Uterus (tissue), 4 donors: Measurements from ENCODE around the gene CXorf58. TPM values are rescaled to one million over a fixed set of nuclear protein-coding genes. Genes with fewer than 3 reads are reported as not detected.

ENCODE experiments used
- DNase-seq, 2 donors: peaks; one replicate each; pipeline ENCODE4 v3.0.0-alpha.2; 2019 to 2020
- H3K27ac ChIP-seq, 2 donors: fragments of 200-600 bp; sonication (generic); 1 replicate in 1 of 2; 2 replicates in 1 of 2; pipeline ENCODE4 v1.5.1; 2016 to 2018
- H3K27me3 ChIP-seq, 2 donors: fragments of 200-600 bp; sonication (generic); one replicate each; pipeline ENCODE4 v1.5.1; 2018 to 2019; ENCODE audit warnings: control low read depth in 1 of 2
- H3K36me3 ChIP-seq, 2 donors: fragments of 200-600 bp; sonication (generic); one replicate each; pipeline ENCODE4 v1.5.1; 2019; ENCODE audit warnings: control low read depth in 1 of 2
- H3K4me1 ChIP-seq, 2 donors: fragments of 200-600 bp; sonication (generic); one replicate each; pipeline ENCODE4 v1.5.1; 2018 to 2019; ENCODE audit warnings: control low read depth in 1 of 2
- H3K4me3 ChIP-seq, 2 donors: fragments of 200-600 bp; sonication (generic); 1 replicate in 1 of 2; 2 replicates in 1 of 2; pipeline ENCODE4 v1.5.1; 2018 to 2019; ENCODE audit warnings: mild to moderate bottlenecking in 1 of 2
- H3K9me3 ChIP-seq, 2 donors: fragments of 200-600 bp; sonication (generic); one replicate each; pipeline ENCODE4 v1.5.1; 2019; ENCODE audit warnings: control low read depth in 1 of 2
- POLR2A ChIP-seq, 2 donors: fragments of 450-650 bp; IDR thresholded peaks; one replicate each; pipeline ENCODE4 v1.6.1; 2016; ENCODE audit warnings: antibody characterized with exemption in 2 of 2, mild to moderate bottlenecking in 1 of 2, moderate library complexity in 1 of 2
- intact Hi-C: fragments of 100-400 bp; cut with DNase I; formaldehyde crosslinking; loops from one replicate; pipeline ENCODE4 v1.15.1; 2023; ENCODE audit warnings: low total_unique reads
- total RNA-seq, 4 donors: library from RNA; depleted of rRNA in 3 of 4; stranded (reverse); fragments of >200 nt in 3 of 4; gene quantifications; one replicate each; pipeline versions ENCODE4 v1.1.0 to v1.2.4, GENCODE V29; 2014 to 2023
- TF ChIP-seq, protein P1 (sequence below), 4 experiments: fragments of 200-600 bp in 2 of 4; fragments of 450-650 bp in 2 of 4; sonication (generic) in 2 of 4; IDR thresholded peaks; one replicate each; pipeline ENCODE4 v1.5.1; 2016 to 2019; ENCODE audit warnings: antibody characterized with exemption in 4 of 4, mild to moderate bottlenecking in 2 of 4, moderate library complexity in 1 of 4
- donor health status: DM: yes; HTN: yes; CAD: no.

CXorf58 gene
- total RNA-seq, 4 donors from 2014 or later = 0.14 to 0.29 TPM; not detected in 2

DNA sequence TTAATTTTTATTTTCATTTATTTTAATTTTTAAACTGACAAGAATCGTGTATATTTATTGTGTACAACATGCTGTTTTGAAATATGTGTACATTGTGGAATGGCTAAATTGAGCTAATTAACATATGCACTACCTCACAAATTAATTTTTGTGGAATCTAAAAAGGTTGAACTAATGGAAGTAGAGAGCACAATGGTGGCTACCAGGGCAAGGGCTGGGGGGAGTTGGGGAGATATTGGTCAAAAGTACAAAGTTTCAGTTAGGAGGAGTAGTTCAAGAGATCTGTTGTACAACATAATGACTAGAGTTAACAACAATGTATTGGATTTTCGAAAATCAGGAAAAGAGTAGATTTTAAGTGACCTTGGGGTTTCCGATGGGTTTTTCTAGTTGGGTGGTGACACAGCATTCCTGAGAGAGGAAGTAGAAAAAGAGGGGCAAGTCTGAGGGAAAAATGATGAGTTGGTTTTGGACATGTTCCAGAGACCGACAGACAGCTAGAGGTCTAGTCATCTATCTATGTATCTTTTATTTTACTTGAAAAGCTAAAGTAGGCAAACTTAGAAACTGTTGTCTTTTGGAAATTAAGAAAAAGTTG lies 23.3 kb upstream of the CXorf58 start:
- no peaks in the 10 kb centered on the region for H3K27me3 ChIP-seq
- DNase-seq = no peak
- no peaks in the 10 kb centered on the region for H3K4me1 ChIP-seq
- H3K36me3 ChIP-seq = no peaks in the 10 kb centered on the region
- H3K4me3 ChIP-seq = no peak overlapping the region
- no peak for TF ChIP-seq POLR2A (IDR thresholded peaks at IDR 0.05)
- TF ChIP-seq, protein P1, sequence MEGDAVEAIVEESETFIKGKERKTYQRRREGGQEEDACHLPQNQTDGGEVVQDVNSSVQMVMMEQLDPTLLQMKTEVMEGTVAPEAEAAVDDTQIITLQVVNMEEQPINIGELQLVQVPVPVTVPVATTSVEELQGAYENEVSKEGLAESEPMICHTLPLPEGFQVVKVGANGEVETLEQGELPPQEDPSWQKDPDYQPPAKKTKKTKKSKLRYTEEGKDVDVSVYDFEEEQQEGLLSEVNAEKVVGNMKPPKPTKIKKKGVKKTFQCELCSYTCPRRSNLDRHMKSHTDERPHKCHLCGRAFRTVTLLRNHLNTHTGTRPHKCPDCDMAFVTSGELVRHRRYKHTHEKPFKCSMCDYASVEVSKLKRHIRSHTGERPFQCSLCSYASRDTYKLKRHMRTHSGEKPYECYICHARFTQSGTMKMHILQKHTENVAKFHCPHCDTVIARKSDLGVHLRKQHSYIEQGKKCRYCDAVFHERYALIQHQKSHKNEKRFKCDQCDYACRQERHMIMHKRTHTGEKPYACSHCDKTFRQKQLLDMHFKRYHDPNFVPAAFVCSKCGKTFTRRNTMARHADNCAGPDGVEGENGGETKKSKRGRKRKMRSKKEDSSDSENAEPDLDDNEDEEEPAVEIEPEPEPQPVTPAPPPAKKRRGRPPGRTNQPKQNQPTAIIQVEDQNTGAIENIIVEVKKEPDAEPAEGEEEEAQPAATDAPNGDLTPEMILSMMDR (IDR thresholded peaks at IDR 0.05) = no peak
- H3K9me3 ChIP-seq = no peaks in the 10 kb centered on the region
- peak overlapping the region; percentile 27 to 65 for H3K27ac ChIP-seq
- intact Hi-C loops = no loop called here

DNA sequence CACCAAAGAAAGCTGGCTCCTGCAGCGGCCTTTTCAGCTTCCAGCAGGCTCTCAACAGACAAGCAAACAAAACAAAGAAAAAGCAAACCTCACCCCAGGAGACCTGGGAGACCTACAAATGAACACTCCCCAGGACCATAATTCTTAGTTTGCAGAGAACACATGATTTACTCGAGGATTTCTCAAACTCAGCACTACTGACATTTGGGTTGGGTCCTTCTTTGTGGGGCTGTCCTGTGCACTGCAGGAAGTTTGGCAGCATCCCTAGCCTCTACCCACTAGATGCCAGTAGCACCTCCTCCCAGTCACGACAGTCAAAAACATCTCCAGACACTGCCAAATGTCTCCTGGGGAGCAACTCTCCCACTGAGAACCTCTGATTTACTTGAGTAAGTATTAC lies 22.0 kb upstream of the CXorf58 start:
- H3K36me3 ChIP-seq = no peaks in the 10 kb centered on the region
- no peak for DNase-seq
- H3K27ac ChIP-seq = peak overlapping the region in 1 of 2 donors; percentile 21
- H3K9me3 ChIP-seq = no peaks in the 10 kb centered on the region
- intact Hi-C loops = no loop called here
- TF ChIP-seq, protein P1 (IDR thresholded peaks at IDR 0.05) = no peak
- no peak for TF ChIP-seq POLR2A (IDR thresholded peaks at IDR 0.05)
- H3K4me3 ChIP-seq = no peak overlapping the region
- H3K4me1 ChIP-seq = no peaks in the 10 kb centered on the region
- H3K27me3 ChIP-seq = no peaks in the 10 kb centered on the region

DNA sequence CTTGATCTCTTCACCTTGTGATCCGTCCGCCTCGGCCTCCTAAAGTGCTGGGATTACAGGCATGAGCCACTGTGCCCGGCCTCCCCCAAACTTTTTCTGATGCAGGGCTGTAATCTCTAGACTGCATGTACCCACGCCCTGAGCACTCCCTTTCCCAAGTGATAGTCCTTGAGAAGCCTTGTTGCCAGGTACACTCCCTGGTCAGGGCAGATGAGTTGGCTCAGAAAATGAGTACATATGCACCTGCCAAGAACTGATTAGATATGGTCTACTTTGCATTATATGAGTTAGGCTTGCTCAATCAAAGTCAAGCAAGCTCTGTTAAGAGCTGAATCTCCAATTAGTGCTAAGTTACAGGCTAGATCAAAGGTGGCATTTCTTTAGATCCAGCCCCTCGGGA lies 20.4 kb upstream of the CXorf58 start:
- TF ChIP-seq POLR2A (IDR thresholded peaks at IDR 0.05) = no peak
- TF ChIP-seq, protein P1 (IDR thresholded peaks at IDR 0.05) = no peak
- Histone ChIP-seq H3K9me3 (no peaks in the 10 kb centered on the region), H3K27me3 (no peaks in the 10 kb centered on the region), H3K4me1 (no peaks in the 10 kb centered on the region), H3K4me3 (no peak overlapping the region), H3K36me3 (no peaks in the 10 kb centered on the region), H3K27ac (peak overlapping the region in 1 of 2 donors; percentile 73)
- no peak for DNase-seq
- intact Hi-C loops = no loop called here

DNA sequence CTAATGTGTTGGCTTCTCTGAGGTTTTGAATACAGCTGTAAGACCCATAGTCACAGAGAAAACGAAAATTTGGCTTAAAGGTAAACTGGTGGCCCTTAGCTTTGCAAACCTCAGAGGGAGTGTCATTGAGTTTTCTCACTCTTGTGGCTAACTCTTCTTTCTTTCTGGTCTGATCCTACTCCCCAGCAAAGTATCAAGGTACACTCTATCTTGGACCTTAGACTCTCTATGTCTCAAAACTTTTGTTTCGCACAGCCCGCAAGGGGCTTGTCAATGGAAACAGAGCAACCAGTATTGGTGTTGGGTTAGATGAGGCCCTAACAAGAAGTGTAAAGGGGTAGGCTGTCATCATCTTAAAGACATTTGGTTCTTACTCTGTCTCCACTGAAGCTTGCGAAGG lies 19.9 kb upstream of the CXorf58 start:
- Histone ChIP-seq H3K4me1 (no peaks in the 10 kb centered on the region), H3K27ac (peak overlapping the region; percentile 60 to 73), H3K27me3 (no peaks in the 10 kb centered on the region), H3K36me3 (no peaks in the 10 kb centered on the region), H3K4me3 (no peak overlapping the region), H3K9me3 (no peaks in the 10 kb centered on the region)
- intact Hi-C loops = no loop called here
- no peak for TF ChIP-seq POLR2A (IDR thresholded peaks at IDR 0.05)
- no peak for DNase-seq

DNA sequence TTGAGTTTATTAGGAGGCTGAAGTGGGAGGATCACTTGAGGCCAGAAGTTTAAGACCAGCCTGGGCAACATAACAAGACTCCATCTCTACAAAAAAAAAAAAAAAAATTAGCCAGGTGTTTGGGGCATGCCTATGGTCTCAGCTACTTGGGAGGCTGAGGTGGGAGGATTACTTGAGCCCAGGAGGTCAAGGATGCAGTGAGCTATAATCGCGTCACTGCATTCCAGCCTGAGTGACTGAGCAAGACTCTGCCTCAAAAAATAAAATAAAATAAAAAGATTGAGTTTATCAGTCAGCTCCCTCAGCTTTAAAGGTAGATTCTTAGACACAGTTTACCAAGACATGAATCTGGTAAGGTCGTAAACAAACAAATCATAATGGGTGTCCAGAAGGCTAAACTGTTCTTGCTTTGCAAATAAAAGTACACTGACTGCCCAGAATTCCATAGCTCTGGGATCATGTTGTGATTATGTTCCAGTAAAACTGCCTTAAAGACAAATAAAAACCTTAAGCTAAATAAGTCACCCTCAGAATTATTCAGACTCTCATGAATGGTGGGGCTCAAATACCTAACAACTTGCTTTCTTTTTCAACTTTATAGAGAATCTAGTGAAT lies 18.8 kb upstream of the CXorf58 start:
- Histone ChIP-seq H3K36me3 (no peaks in the 10 kb centered on the region), H3K27ac (peak overlapping the region; percentile 60 to 73), H3K27me3 (no peaks in the 10 kb centered on the region), H3K4me3 (no peak overlapping the region), H3K9me3 (no peaks in the 10 kb centered on the region), H3K4me1 (no peaks in the 10 kb centered on the region)
- no peak for DNase-seq
- intact Hi-C loops = no loop called here
- TF ChIP-seq, protein P1 (IDR thresholded peaks at IDR 0.05) = no peak
- no peak for TF ChIP-seq POLR2A (IDR thresholded peaks at IDR 0.05)
